ENCODE results near the gene NRXN3.

NRXN3 gene

DNA sequence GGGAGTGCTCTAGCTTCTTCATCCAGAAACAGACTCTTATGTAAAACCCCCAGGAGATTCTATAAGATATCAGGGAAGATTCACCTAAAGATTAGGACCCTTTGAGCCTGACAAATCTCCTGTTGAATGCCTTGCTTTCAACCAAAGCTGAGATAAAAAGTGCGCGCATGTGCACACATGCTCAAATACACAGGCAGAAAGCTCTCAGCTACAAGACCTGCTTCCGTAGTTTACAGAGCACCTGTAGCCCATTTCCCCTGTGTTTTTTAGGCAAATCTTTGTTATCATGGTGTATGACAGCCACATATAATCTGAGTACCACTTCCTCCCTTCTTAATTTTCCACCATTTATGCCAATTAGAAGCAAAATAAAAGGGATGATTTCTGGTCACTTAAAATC is 866.9 kb downstream of the NRXN3 start:
- DNase-seq, result no peak

DNA sequence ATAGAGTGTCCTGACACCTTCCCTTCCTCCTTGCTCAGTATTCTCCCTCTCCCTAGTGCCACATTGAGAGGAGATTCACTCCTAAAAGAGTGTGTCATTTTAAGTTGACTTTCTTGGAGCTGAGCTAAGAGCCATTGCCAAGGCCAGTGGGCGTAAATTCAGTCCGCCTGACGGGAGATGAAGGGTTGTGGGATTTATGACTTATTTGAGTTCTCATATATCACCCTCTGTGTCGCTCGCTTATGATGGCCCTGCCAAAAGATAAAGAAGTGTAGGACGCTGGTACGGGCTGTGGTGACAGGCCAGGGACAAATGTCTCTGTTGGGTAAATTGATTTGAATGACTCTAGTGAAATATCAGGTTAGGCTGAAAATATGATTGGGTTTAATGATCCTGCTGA is 867.4 kb downstream of the NRXN3 start:
- DNase-seq, result no peak

DNA sequence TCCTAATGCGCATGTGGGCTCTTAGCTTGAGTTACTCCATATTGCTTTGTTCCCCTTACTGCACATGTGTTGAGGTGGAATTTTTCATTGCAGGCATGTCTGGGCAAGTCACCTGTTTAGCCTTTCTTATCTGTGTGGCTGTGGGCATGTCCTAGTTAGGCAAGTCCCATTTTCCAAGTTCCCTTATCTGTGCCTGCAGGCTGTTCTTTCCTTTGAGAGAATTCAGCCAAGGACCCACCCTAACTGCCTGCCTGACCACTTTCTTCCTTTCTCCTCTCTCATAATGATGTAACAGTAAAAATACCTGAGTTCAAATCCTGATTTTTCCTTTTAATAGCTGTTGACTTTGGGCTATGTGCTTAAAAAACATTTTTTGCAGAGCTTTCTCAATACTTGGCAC is 870.6 kb downstream of the NRXN3 start:
- no peak for DNase-seq

DNA sequence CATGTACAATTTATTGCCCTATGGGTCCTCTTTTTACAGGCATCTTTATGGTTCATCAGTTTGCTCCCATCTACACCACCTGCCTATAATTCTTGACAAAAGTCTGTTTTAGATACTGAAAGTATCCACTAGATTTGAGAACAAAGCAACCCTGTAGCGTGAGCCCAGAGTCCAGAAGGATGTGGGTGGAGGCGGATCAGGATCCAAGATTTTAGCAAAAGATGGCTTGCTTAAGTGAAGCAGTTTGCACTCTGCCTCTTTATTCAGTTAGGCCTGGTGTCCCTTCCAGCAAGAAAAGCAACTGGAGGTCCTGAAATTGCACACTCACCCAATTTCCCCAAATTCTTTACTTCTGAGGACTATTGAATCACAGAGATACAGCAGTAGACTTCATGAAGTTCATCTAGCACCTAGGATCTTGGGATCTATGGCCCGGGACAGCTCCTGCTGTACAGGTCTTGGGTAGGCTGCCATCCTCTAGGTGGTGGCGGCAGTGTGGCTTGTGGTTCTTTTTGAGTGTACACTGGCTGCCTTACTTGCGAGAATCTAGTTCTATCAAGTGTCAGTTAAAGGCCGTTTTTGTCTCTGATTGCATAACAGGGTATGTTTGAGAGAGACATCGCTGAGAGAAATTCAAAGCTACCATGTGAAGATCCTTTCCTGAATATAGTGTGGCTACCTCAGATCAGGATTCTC is 873.2 kb downstream of the NRXN3 start:
- no peak for DNase-seq

DNA sequence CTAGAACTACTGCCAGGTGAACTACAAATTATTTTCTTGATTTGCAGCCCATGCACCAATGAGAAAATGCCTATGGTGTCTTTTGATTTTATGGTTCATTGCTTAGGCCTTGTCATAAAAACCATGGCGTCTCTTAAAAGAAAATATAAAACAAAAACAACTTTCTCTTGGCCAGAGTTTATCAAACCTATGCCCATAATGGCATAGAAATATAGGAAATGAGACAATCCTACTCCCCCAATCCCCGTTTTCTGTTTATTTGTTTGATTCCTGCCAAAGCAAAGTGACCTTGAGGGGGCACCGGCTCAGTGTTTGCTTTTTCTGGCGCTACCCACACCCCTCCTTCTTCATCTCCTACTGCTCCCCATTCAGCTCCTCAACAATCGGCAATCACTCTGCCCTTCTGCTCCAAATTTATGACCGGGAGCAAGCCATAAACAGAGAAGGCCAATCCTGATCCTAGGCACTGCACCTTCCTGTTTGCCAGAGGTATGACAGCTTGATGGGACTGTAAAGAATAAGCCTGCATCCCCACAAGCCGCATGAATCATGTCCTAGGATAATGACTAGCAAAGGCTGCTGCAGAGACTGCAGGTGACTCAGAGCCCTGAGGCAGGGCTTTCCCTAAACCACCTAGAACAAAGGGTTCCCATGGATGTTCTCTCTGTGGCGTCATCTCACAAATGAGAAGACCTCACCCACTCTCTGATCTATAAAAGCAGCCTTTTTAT is 874.9 kb downstream of the NRXN3 start:
- no peak for DNase-seq

DNA sequence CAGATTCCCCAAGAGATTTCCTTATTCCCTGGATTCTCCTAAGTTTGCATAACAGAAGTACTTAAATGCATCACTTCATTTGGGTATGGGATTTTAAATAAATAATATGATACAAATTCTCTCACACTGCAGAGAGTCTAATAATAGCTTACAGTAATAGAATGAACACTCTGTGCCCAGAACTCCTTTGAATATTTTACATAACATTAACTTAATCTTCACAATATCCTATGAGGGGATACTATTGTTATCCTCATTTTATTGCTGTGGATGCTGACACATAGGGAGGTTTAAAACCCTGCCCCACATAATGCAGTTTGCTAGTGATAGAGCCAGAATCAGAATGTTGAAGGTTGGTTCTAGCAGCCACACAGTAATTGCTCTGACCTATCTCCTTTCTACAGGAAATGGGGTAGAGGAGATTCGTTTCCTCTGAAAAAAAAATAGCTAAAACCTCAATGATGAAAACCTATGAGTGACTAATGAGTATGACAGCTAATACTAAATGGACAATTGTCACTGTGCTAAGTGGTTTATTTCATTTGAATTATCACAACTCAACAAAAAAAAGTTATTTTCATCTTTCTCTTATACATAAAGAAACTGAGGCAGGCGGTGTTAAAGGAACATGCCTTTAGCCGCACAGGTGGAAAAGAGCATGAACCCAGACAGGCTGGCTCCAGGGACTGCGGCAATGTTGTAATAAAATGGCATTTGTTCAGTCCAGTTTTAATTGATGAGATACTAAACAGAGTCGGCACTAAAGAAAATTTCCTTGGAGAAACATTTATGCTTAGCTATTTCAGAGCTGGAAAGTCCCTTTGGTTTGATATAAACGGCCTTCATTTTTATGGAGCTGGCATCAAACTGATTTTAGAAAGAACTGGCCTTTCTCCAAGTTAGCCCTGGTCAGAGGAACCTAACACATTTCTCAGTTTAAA is 880.9 kb downstream of the NRXN3 start:
- DNase-seq, result no peak

DNA sequence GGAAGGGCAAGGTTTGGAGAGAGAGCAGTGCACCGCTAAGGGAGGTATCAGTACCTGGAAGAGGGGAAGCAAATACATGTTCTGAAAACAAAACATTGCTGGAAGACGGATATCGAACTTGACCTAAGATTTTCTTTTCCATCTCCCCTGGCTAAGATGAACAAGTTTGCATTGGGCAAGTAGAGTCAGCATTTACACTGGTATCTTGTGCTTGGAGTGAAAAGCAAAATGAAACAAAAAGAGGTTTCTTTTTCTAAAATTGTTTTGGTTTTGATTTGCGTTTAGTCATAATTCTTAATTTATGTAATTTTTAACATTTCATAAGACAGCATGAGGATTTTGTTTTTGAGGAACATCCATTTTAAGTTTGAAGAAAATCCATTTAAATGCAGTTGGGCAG is 881.6 kb downstream of the NRXN3 start:
- DNase-seq, result no peak

DNA sequence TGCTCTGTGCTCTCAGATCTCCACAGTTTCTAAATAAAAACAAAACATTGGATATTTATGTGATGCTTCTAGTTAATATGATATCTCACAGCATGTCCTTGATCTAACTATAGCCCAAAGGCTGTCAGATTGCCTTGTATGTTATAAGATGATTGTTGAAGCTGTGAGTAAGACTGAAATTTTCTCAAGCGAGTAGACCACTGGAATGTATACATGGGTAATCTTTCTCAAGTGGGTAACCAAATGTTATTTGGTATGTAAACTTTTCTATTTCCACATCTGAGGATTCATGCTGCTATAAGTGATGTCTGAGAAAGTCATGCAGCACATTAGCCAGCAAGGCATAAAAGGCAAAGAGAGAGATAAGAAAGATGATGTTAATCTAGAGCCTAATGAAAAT is 886.7 kb downstream of the NRXN3 start:
- DNase-seq, result no peak

DNA sequence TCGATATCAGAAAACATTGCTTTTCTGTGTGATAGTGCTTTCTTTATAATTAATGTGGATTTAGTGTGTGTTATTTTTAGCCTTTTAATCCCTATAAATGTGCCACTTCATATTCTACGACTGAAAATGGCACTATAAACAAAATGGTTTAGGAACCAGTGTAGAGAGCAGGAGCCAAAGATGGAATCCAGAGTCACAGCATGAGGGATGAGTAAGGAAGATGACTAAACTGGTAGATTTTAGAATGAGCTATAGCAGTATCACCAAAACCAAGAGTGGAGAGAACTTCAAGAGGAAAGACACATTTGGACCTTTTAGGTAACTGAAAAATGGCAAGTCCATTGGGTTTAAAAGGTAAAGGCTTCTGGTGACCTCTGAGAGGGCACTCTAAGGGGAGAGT is 887.2 kb downstream of the NRXN3 start:
- no peak for DNase-seq

DNA sequence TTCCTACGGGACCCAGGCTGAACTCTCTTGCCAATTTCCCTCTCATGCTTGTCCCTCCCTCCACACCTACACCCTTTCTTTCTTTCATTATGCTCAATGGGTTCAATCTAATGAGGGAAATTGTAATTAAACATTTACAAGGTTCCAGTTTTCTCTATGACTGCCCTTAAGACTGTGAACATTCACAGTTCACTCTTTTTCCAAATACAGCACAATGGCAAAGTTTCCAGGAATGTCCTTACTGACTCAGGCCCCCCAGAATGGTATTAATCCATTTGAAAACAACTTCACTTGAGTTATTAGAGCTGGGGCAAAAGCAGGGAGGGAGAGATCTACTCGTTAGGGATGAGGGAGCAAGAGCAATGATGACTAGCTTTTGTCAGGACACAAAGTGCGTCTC is 892.1 kb downstream of the NRXN3 start:
- no peak for DNase-seq

DNA sequence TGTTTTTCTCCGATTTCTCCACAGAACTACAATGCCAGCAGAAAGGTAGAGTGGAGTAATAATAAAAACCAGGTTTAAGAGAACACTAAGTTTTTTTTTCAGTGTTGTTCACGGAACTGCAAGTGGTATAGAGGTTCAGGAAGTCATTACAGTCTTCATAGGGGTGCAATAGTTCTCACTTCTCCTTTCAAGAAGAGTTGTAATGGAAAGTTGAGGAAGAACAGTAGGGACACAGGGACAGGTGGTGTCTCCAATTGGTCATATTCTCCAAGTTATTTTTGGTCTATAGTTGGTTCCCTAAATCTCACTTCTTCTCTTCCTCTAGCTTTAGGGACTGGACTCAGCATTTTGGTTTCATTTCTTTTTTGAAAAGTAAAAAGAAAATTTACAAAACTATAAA is 894.0 kb downstream of the NRXN3 start:
- no peak for DNase-seq

DNA sequence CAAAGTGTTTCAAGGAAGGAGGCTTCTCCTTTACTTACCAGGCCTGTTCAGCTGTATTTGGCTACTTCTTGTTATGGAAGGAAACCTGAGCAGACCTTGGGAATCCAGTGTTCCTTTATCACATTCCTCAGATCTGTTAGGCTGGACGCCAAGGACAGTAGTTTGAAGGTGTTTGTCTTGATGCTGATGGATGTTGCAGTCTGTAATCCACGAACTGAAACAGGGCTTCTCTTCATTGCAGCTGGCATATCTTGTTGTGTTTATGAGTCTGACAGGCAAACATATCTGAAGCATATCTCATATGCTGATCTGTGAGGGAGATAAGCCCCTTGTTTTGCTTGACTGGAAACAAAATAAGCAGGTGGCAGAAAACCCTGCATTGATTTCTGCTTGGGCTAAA is 904.3 kb downstream of the NRXN3 start:
- no peak for DNase-seq

DNA sequence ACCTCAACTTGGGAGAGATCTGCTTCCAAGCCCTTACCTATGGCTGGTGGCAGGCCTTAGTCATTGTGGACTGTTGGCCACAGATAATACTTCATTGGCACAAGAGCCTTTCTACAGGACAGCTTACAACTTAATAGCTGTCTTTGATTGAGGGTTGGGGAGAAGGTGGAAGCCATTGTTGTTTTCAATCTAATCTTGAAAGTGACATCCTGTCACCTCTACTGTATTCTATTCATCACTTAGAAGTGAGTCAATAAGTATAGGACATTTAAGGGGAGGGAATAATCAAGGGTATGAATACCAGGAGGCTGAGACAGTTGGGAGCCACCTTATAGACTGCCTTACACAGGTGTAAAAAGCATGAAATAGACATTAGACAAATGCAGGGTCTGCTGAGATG is 906.3 kb downstream of the NRXN3 start:
- no peak for DNase-seq

DNA sequence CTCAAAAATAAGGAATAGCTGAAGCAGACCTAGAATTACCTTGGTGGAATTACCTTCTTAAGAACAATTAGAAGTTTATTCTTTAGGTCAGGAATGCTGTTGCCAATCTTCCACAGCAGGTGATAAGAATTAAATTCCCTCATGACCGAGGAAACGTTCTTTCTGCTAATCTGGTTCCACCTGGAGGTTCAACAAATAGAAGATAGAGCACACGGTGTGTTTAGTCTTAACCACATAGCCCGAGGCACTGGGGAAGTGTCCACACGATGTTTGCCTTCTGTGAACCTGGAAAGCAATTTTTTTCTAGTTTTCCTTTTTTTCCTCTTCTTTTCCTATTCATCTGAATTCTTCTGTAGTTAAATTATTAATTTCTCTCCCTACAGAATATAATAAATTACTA is 906.9 kb downstream of the NRXN3 start:
- no peak for DNase-seq

DNA sequence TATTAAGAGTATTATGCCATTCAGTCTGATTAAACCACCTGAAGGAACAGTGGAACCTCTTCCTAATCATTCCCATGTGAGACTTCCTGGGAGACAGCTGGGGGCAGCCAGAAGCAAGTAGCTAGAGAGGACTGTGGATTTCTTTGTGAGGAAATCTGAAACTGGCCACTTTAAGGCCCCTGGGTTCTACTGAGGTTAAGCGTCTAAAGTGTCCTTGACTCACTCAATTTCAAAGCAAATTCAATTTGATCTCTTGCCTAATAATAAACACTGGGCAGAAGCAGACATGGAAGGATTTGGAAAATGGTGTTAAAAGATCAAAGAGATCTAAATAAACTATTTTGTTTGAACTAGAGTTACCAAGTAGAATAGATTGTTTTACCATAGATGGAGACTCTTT is 909.9 kb downstream of the NRXN3 start:
- DNase-seq, result no peak

DNA sequence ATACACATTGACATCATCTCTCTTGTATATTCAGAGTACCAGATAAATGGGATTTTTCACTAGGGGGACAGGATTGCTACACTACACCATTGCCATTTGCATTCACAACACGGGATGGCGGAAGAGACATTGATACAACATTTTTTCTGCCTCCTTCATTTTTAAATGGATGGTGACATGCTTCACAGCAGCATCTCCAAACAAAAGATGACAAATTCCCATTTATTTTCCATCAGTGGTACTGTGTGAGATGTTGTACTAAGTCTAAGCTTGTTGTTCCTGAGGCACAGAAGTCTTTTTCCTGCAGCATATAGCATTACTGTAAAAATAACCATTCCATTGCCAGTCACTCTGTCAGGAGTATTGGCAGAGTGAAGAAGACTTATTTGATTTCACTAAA is 912.7 kb downstream of the NRXN3 start:
- no peak for DNase-seq

DNA sequence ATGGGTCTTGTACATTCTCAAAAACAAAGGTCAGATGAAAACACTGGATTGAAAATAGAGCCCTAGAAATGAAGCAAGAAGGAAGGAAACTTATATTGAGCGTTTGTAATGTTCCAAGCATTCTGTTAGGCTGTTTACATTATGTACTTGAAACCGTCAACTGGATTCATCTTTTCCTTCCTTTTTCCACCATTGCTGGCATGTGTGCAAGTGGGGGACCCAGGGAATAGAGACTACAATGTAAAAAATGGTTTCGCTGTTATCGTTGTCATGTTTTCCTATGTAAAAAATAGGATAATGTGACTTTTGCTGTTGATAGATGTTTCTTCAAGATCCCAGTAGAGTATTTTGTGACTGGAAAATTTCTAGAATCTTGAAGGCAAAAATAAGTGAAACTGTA is 913.2 kb downstream of the NRXN3 start:
- no peak for DNase-seq

DNA sequence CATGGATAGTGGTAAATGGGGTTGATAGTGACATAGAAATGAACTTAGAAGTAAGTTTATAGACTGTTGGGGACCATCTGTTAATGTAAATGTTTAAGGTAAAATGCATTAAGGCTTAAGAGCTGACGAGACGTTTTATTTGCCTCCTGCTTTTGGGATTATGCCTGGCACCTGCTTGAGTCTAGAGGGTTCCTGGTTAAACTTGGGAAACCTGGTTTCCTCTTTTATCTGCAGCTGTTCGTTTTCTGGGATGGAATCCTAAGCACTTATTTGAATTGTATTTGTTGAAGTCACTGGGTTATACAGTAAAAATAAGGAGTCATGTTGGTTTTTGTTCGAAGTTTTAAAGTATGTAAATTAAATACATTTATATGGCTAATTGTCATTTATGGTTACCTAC is 914.7 kb downstream of the NRXN3 start:
- DNase-seq, result no peak

DNA sequence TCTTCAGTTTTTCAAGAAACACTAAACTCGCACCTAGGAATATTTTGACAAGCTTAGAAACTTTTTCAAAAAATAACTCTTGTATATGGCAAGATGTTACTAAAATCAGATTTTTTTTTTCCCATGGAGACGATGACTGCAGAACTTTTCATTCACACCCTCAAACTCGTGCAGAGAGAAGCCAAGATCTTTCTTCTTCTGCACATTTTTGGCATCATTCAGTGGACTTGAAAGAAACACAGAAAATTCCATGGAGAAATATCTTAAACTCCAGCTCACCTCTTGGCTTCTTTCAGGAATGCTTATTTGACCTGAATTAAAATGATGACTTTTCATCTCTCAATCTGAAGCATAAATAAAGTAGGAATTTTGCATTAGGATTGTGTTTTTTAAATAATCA is 919.4 kb downstream of the NRXN3 start:
- DNase-seq, result no peak

DNA sequence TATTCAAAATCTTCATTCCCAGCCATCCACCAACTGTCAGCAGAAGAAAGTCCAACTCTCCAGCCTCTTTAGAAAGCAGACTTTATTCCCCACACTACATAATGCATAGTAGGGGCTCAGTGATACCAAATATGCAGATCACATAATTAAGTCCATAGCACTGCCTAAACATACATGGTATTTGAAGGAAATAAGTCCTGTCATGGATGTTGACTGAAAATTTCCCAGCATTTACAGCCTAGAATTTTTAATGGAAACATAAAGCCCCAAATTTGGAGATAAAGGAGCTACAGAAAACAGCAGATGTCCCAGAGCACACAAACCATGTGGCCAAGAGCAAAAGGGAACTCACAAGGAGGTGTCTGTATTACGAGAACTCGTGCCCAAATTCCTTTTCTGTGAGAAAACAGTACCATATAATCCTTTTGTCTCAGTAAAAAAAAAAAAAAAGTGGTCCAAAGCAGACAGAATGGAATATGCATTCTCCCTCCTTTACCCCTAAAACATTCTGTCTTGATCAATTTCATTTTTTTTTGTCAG is 920.5 kb downstream of the NRXN3 start:
- DNase-seq, result no peak

DNA sequence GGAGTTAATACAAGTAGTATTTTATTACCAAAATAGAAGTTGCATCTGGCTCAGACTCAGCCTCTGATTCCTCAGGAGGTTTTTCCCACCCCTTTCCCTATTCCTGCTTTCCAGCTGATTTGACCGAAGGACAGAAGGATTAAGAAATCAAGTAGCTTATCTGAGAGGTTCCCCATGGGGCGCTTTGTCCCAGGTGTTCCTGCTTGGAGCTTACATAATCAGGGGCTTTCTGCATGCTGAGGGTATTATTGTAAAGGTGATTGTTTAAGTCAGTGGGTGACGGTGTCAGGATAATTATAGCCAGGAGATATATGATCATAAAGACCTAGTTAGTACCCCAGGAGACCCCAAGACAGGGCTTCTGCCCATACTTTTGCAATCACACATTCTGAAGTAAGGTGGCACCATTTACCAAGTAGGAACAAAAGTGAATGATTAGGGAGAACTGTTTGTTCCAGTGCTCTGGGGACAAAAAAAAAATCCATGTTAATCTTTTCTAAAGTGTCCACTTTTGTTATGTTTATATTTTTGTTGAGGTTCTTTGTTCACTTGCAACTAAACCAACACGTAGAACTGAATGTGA is 921.3 kb downstream of the NRXN3 start:
- no peak for DNase-seq

DNA sequence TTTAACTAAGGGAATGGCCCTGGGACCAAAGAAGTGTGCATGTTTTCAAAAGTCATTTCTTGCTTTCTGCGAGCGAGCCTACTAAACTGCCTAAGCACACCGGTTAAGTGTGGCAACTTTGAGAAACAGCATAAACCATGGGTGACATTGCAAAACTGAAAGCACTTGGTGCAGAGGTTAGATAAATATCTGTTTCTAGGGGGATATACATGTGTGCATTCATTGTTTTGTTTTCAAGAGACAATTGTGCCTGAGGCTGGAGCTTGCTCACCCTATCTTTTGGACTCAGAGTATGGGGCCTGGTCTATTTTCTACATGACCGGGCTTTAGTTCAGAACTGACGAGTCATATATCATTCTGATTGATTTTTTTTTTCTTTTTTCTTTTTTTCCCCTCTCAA is 923.4 kb downstream of the NRXN3 start:
- no peak for DNase-seq

DNA sequence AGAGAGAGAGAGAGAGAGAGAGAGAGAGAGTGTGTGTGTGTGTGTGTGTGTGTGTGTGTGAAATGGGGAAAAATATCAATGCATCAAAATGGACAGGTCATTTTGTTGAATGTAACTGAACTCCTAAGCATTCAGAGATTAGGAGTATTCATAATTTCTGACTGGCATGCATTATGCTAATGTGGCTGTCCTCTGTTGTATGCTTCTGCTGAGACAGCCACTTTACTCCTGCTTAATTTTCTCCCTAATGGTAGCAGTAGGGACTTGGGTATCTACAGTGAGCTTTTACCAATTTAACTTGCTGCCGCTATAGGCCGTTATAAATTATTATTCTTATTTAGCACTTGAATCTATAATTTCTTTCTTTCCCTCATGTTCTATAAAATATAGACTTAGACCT is 924.8 kb downstream of the NRXN3 start:
- DNase-seq, result no peak

Measured in activated T-cell treated with anti-CD3 and anti-CD28 coated beads, Interleukin-2, amount 50 U/mL, for 48 hours (primary cell).